Liver (tissue), 9 donors: Measurements from ENCODE around the gene HSPB2. TPM values are rescaled to one million over a fixed set of nuclear protein-coding genes. Genes with fewer than 3 reads are reported as not detected.

ENCODE experiments used
- DNase-seq: peaks from one replicate; pipeline ENCODE4 v3.0.0-alpha.2; 2017; ENCODE audit warnings: low spot score
- H3K27ac ChIP-seq, 2 donors: one replicate each; pipeline ENCODE4 v1.7.0; 2013; ENCODE audit warnings: inconsistent platforms in 2 of 2, low read length in 2 of 2, control low read depth in 1 of 2, low read depth in 1 of 2, mild to moderate bottlenecking in 1 of 2
- H3K27me3 ChIP-seq, 4 donors: one replicate each; pipeline versions ENCODE4 v1.6.1 to v1.7.0; 2013; ENCODE audit warnings: low read length in 3 of 4, inconsistent platforms in 1 of 4, mild to moderate bottlenecking in 1 of 4, moderate library complexity in 1 of 4; ENCODE audit not compliant: control insufficient read depth in 4 of 4, insufficient read depth in 4 of 4
- H3K36me3 ChIP-seq, 4 donors: one replicate each; pipeline versions ENCODE4 v1.6.1 to v1.7.0; 2013; ENCODE audit warnings: low read length in 3 of 4, mild to moderate bottlenecking in 3 of 4, low read depth in 1 of 4, moderate library complexity in 1 of 4; ENCODE audit not compliant: control insufficient read depth in 4 of 4, insufficient read depth in 3 of 4
- H3K4me1 ChIP-seq, 4 donors: one replicate each; pipeline versions ENCODE4 v1.6.1 to v1.7.0; 2013; ENCODE audit warnings: low read length in 3 of 4, mild to moderate bottlenecking in 3 of 4, moderate library complexity in 1 of 4; ENCODE audit not compliant: control insufficient read depth in 4 of 4, insufficient read depth in 4 of 4
- H3K4me3 ChIP-seq, 3 donors: one replicate each; pipeline versions ENCODE4 v1.6.1 to v1.7.0; 2013; ENCODE audit warnings: low read length in 3 of 3, control low read depth in 1 of 3, low read depth in 1 of 3, mild to moderate bottlenecking in 1 of 3
- H3K9ac ChIP-seq, 2 donors: one replicate each; pipeline ENCODE4 v1.7.0; 2013; ENCODE audit warnings: low read length in 2 of 2, mild to moderate bottlenecking in 2 of 2, moderate library complexity in 2 of 2, control low read depth in 1 of 2, low read depth in 1 of 2
- H3K9me3 ChIP-seq, 4 donors: one replicate each; pipeline versions ENCODE4 v1.6.1 to v1.7.0; 2013; ENCODE audit warnings: low read length in 3 of 4; ENCODE audit not compliant: control insufficient read depth in 4 of 4
- EGR1 ChIP-seq, 2 donors: IDR thresholded peaks; 2 replicates each; pipeline ENCODE4 v1.6.1; 2016 to 2018; ENCODE audit warnings: antibody characterized with exemption in 2 of 2, low read depth in 2 of 2
- HNF4G ChIP-seq: IDR thresholded peaks from 2 replicates; pipeline ENCODE4 v1.6.1; 2016; ENCODE audit warnings: antibody characterized with exemption
- MAX ChIP-seq: IDR thresholded peaks from 2 replicates; pipeline ENCODE4 v1.6.1; 2016; ENCODE audit warnings: antibody characterized with exemption
- NR2F2 ChIP-seq: IDR thresholded peaks from 2 replicates; pipeline ENCODE4 v1.6.1; 2016; ENCODE audit warnings: antibody characterized with exemption
- RXRA ChIP-seq, 2 donors: IDR thresholded peaks; 2 replicates each; pipeline ENCODE4 v1.6.1; 2017 to 2018; ENCODE audit warnings: antibody characterized with exemption in 2 of 2, mild to moderate bottlenecking in 1 of 2
- SP1 ChIP-seq: IDR thresholded peaks from 2 replicates; pipeline ENCODE4 v1.6.1; 2018; ENCODE audit warnings: antibody characterized with exemption, mild to moderate bottlenecking
- YY1 ChIP-seq: IDR thresholded peaks from 2 replicates; pipeline ENCODE4 v1.6.1; 2016; ENCODE audit warnings: antibody characterized with exemption, mild to moderate bottlenecking
- WGBS: extraction: QIAGEN DNeasy Blood & Tissue Kit; methylation state at CpG from one replicate; pipeline ENCODE4 v1.1.7; 2013; 5-methylcytosine and 5-hydroxymethylcytosine counted together
- polyA plus RNA-seq, 2 donors: library from polyadenylated mRNA; stranded (reverse) in 1 of 2; unstranded in 1 of 2; fragments of 200-250 nt in 1 of 2; fragments of >200 nt in 1 of 2; fragmentation: Nextera tagmentation in 1 of 2; extraction: Ambion mirVana in 1 of 2; gene quantifications; one replicate each; pipeline versions ENCODE4 v1.2.1 to v1.2.3, GENCODE V29; 2013 to 2015
- total RNA-seq, 2 donors: library from RNA; depleted of rRNA; stranded (reverse); fragments of >200 nt; gene quantifications; one replicate each; pipeline ENCODE4 v1.2.3, GENCODE V29; 2014
- TF ChIP-seq, protein P1 (sequence below): fragments of 150-350 bp; IDR thresholded peaks from 2 replicates; pipeline ENCODE4 v1.5.1; 2017; ENCODE audit warnings: improper control_type of control experiment, low read depth, low read length; ENCODE audit not compliant: missing input control
- TF ChIP-seq, protein P2 (sequence below): IDR thresholded peaks from 2 replicates; pipeline ENCODE4 v1.6.1; 2016; ENCODE audit warnings: antibody characterized with exemption
- donor health status: healthy.
- donor health status: healthy.
- donor health status: healthy.
- donor health status: healthy.
- donor health status: healthy.

HSPB2 gene
- total and polyA plus RNA-seq, 4 donors, result 0.14 to 0.85 (median 0.61) TPM; not detected in 1

DNA sequence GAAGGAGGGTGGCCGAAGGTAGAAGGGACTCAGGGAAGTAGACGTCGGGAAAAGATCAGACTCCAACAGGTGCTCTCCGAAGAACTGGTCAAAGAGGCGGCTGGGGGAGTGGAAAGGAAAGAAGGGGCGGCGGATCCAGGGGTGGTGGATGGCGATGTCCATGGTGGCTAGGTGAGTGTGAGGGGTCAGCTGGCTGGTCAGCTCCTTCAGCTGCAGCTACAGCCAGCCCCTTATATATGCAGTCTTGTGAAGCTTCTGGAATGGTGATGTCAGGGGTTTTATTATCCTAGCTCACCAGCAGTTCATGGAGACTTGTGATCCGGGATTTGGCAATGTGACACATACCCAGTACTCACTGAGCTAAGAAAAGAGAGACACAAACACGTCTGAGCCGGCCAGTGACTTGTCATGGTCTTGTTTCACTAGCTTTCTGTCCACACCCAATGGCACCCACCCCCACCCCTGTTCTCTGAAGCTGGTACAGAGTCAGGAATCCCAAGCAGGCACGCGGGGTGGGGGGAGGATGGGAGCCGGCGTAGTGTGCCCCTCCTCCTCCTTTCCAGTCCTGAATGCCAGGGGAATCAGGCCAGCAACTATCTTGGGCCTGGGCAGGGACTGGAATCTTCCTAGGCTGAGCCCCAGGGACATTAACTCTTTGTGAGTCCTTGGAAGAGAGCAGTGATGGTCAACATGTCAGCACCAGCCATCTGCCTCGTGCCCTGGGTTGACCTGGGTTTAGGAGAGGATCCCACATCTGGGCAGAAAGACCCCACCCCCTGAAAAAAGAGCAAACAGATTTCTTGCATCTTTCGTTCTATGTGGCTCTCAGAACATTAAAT is 752 bp upstream of the HSPB2 start, which contains the start of gene CRYAB:
TSS of gene CRYAB (minus strand) at position 208 of the 839 bp plus-strand sequence. CDS start at position 162, 46 bp downstream.
- WGBS, result 54% methylated on average over 17 of the region's 17 CpGs
- H3K9ac ChIP-seq, result no peak within 1 kb of the TSS
- peak within 1 kb of the TSS; percentile 50 to 62 for H3K27ac ChIP-seq
- TF ChIP-seq MAX (no peak), EGR1 (IDR thresholded peaks at IDR 0.05; ENCODE audit: low read depth in 2 of 2) (no peak), SP1 (peak; percentile 34), YY1 (no peak)
- H3K4me1 ChIP-seq, result no peaks in the 10 kb centered on the region
- no peak for DNase-seq
- H3K9me3 ChIP-seq, result no peaks in the 10 kb centered on the region
- no peaks in the 10 kb centered on the region for H3K27me3 ChIP-seq
- no peaks in the 10 kb centered on the region for H3K36me3 ChIP-seq
- peak within 1 kb of the TSS in 1 of 3 donors; percentile 11 for H3K4me3 ChIP-seq

- Histone ChIP-seq H3K9ac (no peak overlapping the region), H3K27me3 (no peaks in the 10 kb centered on the region), H3K27ac (peak overlapping the region; percentile 49 to 74), H3K4me1 (peaks cover 0 to 6% (median 6%) of the 10 kb centered on the region in 4 donors), H3K36me3 (no peaks in the 10 kb centered on the region), H3K4me3 (peak overlapping the region in 1 of 3 donors; percentile 11), H3K9me3 (no peaks in the 10 kb centered on the region)
- 78% methylated on average over 24 of the region's 24 CpGs for WGBS
- no peak for DNase-seq
- no peak for TF ChIP-seq NR2F2
- TF ChIP-seq, protein P1, sequence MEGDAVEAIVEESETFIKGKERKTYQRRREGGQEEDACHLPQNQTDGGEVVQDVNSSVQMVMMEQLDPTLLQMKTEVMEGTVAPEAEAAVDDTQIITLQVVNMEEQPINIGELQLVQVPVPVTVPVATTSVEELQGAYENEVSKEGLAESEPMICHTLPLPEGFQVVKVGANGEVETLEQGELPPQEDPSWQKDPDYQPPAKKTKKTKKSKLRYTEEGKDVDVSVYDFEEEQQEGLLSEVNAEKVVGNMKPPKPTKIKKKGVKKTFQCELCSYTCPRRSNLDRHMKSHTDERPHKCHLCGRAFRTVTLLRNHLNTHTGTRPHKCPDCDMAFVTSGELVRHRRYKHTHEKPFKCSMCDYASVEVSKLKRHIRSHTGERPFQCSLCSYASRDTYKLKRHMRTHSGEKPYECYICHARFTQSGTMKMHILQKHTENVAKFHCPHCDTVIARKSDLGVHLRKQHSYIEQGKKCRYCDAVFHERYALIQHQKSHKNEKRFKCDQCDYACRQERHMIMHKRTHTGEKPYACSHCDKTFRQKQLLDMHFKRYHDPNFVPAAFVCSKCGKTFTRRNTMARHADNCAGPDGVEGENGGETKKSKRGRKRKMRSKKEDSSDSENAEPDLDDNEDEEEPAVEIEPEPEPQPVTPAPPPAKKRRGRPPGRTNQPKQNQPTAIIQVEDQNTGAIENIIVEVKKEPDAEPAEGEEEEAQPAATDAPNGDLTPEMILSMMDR, result no peak
- TF ChIP-seq HNF4G, result no peak
These were observed 712 bp downstream of the HSPB2 start for GRCh38 chr11:111913031-111913861.

GRCh38 chr11:111913997-111914396 is 1.5 kb downstream of the HSPB2 start:
- 64% methylated on average over 4 of the region's 4 CpGs for WGBS
- no peak for DNase-seq
- TF ChIP-seq RXRA (IDR thresholded peaks at IDR 0.05), result peak in 1 of 2 donors; percentile 47
- TF ChIP-seq, protein P2, sequence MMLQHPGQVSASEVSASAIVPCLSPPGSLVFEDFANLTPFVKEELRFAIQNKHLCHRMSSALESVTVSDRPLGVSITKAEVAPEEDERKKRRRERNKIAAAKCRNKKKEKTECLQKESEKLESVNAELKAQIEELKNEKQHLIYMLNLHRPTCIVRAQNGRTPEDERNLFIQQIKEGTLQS, result no peak
- Histone ChIP-seq H3K4me3 (no peak overlapping the region), H3K9me3 (no peaks in the 10 kb centered on the region), H3K9ac (no peak overlapping the region), H3K36me3 (no peaks in the 10 kb centered on the region), H3K27ac (peak overlapping the region; percentile 49 to 74), H3K27me3 (no peaks in the 10 kb centered on the region), H3K4me1 (peaks cover 0 to 14% (median 9%) of the 10 kb centered on the region in 4 donors)
